Mesenchymal stem cell (in vitro differentiated cells and primary cell): ENCODE measurements around the gene KCNH5. TPM values are rescaled to one million over a fixed set of nuclear protein-coding genes. Genes with fewer than 3 reads are reported as not detected.
A peak's percentile ranks its signal among the peaks of the same experiment; 100 is the strongest.

ENCODE experiments used
- DNase-seq: peaks from one replicate; pipeline ENCODE4 v3.0.0-alpha.2; 2013
- H2AFZ ChIP-seq: one replicate; pipeline ENCODE4 v1.6.1; 2013; ENCODE audit warnings: low read depth, mild to moderate bottlenecking, control low read depth, inconsistent platforms, low read length, moderate library complexity
- H2AK5ac ChIP-seq: 2 replicates; pipeline ENCODE4 v1.6.1; 2013; ENCODE audit warnings: low read length, moderate library complexity, mild to moderate bottlenecking, inconsistent platforms; ENCODE audit not compliant: severe bottlenecking
- H2BK120ac ChIP-seq: one replicate; pipeline ENCODE4 v1.6.1; 2013; ENCODE audit warnings: low read depth, mild to moderate bottlenecking, inconsistent platforms, low read length, moderate library complexity
- H2BK12ac ChIP-seq, 2 experiments: one replicate each; pipeline ENCODE4 v1.6.1; 2013; ENCODE audit warnings: inconsistent platforms in 2 of 2, low read length in 2 of 2, mild to moderate bottlenecking in 2 of 2, moderate library complexity in 2 of 2, control low read depth in 1 of 2
- H2BK15ac ChIP-seq: one replicate; pipeline ENCODE4 v1.6.1; 2013; ENCODE audit warnings: mild to moderate bottlenecking, low read depth, inconsistent platforms; ENCODE audit not compliant: poor library complexity, severe bottlenecking
- H2BK5ac ChIP-seq: 2 replicates; pipeline ENCODE4 v1.6.1; 2013; ENCODE audit warnings: low read depth, mild to moderate bottlenecking, low read length, control low read depth, inconsistent platforms; ENCODE audit not compliant: poor library complexity, severe bottlenecking
- H3K14ac ChIP-seq, 2 experiments: one replicate each; pipeline ENCODE4 v1.6.1; 2013; ENCODE audit warnings: inconsistent platforms in 2 of 2, low read length in 2 of 2, control low read depth in 1 of 2, mild to moderate bottlenecking in 1 of 2, moderate library complexity in 1 of 2
- H3K18ac ChIP-seq, 2 experiments: one replicate each; pipeline ENCODE4 v1.6.1; 2013; ENCODE audit warnings: inconsistent platforms in 2 of 2, low read length in 2 of 2, control low read depth in 1 of 2, low read depth in 1 of 2, mild to moderate bottlenecking in 1 of 2
- H3K23ac ChIP-seq, 2 experiments: one replicate each; pipeline ENCODE4 v1.6.1; 2013; ENCODE audit warnings: inconsistent platforms in 2 of 2, low read length in 2 of 2, mild to moderate bottlenecking in 2 of 2, moderate library complexity in 2 of 2, control low read depth in 1 of 2
- H3K27ac ChIP-seq: 2 replicates; pipeline ENCODE4 v1.5.1; 2013; ENCODE audit warnings: mild to moderate bottlenecking, moderate library complexity, low read length, control low read depth, inconsistent platforms; ENCODE audit not compliant: poor library complexity, severe bottlenecking
- H3K27me3 ChIP-seq, 2 experiments: 2 replicates each; pipeline versions ENCODE4 v1.6.1 to v1.7.0; 2013; ENCODE audit warnings: low read length in 2 of 2, mild to moderate bottlenecking in 2 of 2, moderate library complexity in 2 of 2, control low read depth in 1 of 2, inconsistent platforms in 1 of 2; ENCODE audit not compliant: control insufficient read depth in 1 of 2, insufficient read depth in 1 of 2
- H3K36me3 ChIP-seq, 2 experiments: 2 replicates each; pipeline versions ENCODE4 v1.6.1 to v1.7.0; 2013; ENCODE audit warnings: low read length in 2 of 2, control low read depth in 1 of 2, inconsistent platforms in 1 of 2, low read depth in 1 of 2, mild to moderate bottlenecking in 1 of 2; ENCODE audit not compliant: insufficient read depth in 2 of 2, control insufficient read depth in 1 of 2
- H3K4ac ChIP-seq, 2 experiments: one replicate each; pipeline ENCODE4 v1.6.1; 2013; ENCODE audit warnings: inconsistent platforms in 2 of 2, low read length in 2 of 2, mild to moderate bottlenecking in 2 of 2, moderate library complexity in 2 of 2, control low read depth in 1 of 2, low read depth in 1 of 2
- H3K4me1 ChIP-seq: 2 replicates; pipeline ENCODE4 v1.6.1; 2013; ENCODE audit warnings: low read depth, low read length, control low read depth; ENCODE audit not compliant: control insufficient read depth, insufficient read depth
- H3K4me2 ChIP-seq: 2 replicates; pipeline ENCODE4 v1.6.1; 2013; ENCODE audit warnings: low read length, mild to moderate bottlenecking, inconsistent platforms; ENCODE audit not compliant: poor library complexity, severe bottlenecking
- H3K4me3 ChIP-seq, 2 experiments: 2 replicates each; pipeline versions ENCODE4 v1.5.1 to v1.7.0; 2013; ENCODE audit warnings: low read length in 2 of 2, mild to moderate bottlenecking in 2 of 2, control low read depth in 1 of 2, low read depth in 1 of 2; ENCODE audit not compliant: insufficient read depth in 1 of 2
- H3K79me1 ChIP-seq: replicated peaks from 2 replicates; pipeline ENCODE4 v1.6.1; 2013; ENCODE audit warnings: mild to moderate bottlenecking, control low read depth, low read length, inconsistent platforms; ENCODE audit not compliant: poor library complexity, severe bottlenecking
- H3K9ac ChIP-seq: 2 replicates; pipeline ENCODE4 v1.7.0; 2013; ENCODE audit warnings: mild to moderate bottlenecking, low read length, moderate library complexity
- H3K9me3 ChIP-seq: 2 replicates; pipeline ENCODE4 v1.7.0; 2013; ENCODE audit warnings: mild to moderate bottlenecking, low read length; ENCODE audit not compliant: control insufficient read depth
- H4K8ac ChIP-seq: one replicate; pipeline ENCODE4 v1.6.1; 2013; ENCODE audit warnings: inconsistent platforms, mild to moderate bottlenecking, low read length, moderate library complexity
- H4K91ac ChIP-seq: one replicate; pipeline ENCODE4 v1.6.1; 2013; ENCODE audit warnings: mild to moderate bottlenecking, low read length, inconsistent platforms
- WGBS: methylation state at CpG from one replicate; pipeline ENCODE4 v1.1.7; 2013; ENCODE audit warnings: mixed read lengths; 5-methylcytosine and 5-hydroxymethylcytosine counted together
- polyA plus RNA-seq, 2 experiments: library from polyadenylated mRNA; stranded (reverse); fragments of 200-250 nt; gene quantifications; one replicate each; pipeline ENCODE4 v1.2.3, GENCODE V29; 2013

Gene KCNH5
- polyA plus RNA-seq (2013, experiment 1 of 2) = not detected
- 0.01 TPM for polyA plus RNA-seq (2013, experiment 2 of 2)

GRCh38 chr14:63045234-63045611 lies at the start of gene KCNH5:
TSS of gene KCNH5 (minus strand) at chr14:63045458. CDS start at chr14:63045186, 272 bp downstream.
- Histone ChIP-seq H3K14ac (no peak within 1 kb of the TSS), H4K91ac (no peak within 1 kb of the TSS), H2BK12ac (no peak within 1 kb of the TSS), H3K18ac (no peak within 1 kb of the TSS), H3K9ac (no peak within 1 kb of the TSS), H3K4me3 (peak within 1 kb of the TSS; percentile 44 to 70), H3K36me3 (no peaks in the 10 kb centered on the region), H3K27me3 (peaks cover 51 to 58% of the 10 kb centered on the region in 2 experiments), H3K79me1 (no peaks in the 10 kb centered on the region), H2AK5ac (no peak within 1 kb of the TSS), H2BK120ac (no peak within 1 kb of the TSS), H4K8ac (no peak within 1 kb of the TSS), H3K27ac (no peak within 1 kb of the TSS), H3K9me3 (no peaks in the 10 kb centered on the region), H3K4ac (no peak within 1 kb of the TSS), H3K4me2 (peak within 1 kb of the TSS; percentile 86), H2BK5ac (no peak within 1 kb of the TSS), H3K4me1 (peaks cover 12% of the 10 kb centered on the region), H2AFZ (peak within 1 kb of the TSS; percentile 61), H3K23ac (peak within 1 kb of the TSS in 1 of 2 experiments; percentile 83), H2BK15ac (no peak within 1 kb of the TSS)
- 0% methylated on average over 18 of the region's 35 CpGs for WGBS
- peak; percentile 44 for DNase-seq

- Histone ChIP-seq H4K91ac (no peak overlapping the region), H3K9ac (no peak overlapping the region), H3K14ac (no peak overlapping the region), H3K4me1 (no peaks in the 10 kb centered on the region), H3K18ac (no peak overlapping the region), H2BK120ac (no peak overlapping the region), H3K27ac (no peak overlapping the region), H2BK5ac (no peak overlapping the region), H2AK5ac (no peak overlapping the region), H3K4ac (no peak overlapping the region), H2BK12ac (no peak overlapping the region), H2BK15ac (no peak overlapping the region), H3K27me3 (no peaks in the 10 kb centered on the region), H3K4me3 (no peak overlapping the region), H3K23ac (no peak overlapping the region), H3K9me3 (no peaks in the 10 kb centered on the region), H3K36me3 (no peaks in the 10 kb centered on the region), H3K4me2 (no peak overlapping the region), H2AFZ (no peak overlapping the region), H4K8ac (no peak overlapping the region), H3K79me1 (no peaks in the 10 kb centered on the region)
- no peak for DNase-seq
- WGBS = 65% methylated on average over 3 of the region's 5 CpGs
These were observed 46.2 kb upstream of the KCNH5 start for GRCh38 chr14:63091394-63091996.

GRCh38 chr14:63088865-63089264 lies 43.6 kb upstream of the KCNH5 start:
- Histone ChIP-seq H3K14ac (no peak overlapping the region), H3K4me3 (no peak overlapping the region), H2BK5ac (no peak overlapping the region), H3K27ac (no peak overlapping the region), H2BK15ac (no peak overlapping the region), H3K27me3 (no peaks in the 10 kb centered on the region), H3K9me3 (peaks cover 3% of the 10 kb centered on the region), H2BK12ac (no peak overlapping the region), H3K79me1 (no peaks in the 10 kb centered on the region), H3K4ac (no peak overlapping the region), H2BK120ac (no peak overlapping the region), H4K91ac (no peak overlapping the region), H2AK5ac (no peak overlapping the region), H3K4me2 (no peak overlapping the region), H2AFZ (no peak overlapping the region), H4K8ac (no peak overlapping the region), H3K36me3 (no peaks in the 10 kb centered on the region), H3K9ac (no peak overlapping the region), H3K4me1 (no peaks in the 10 kb centered on the region), H3K18ac (no peak overlapping the region), H3K23ac (no peak overlapping the region)
- WGBS = 59% methylated on average over 2 of the region's 2 CpGs
- DNase-seq = no peak

GRCh38 chr14:63078569-63078968 lies 33.3 kb upstream of the KCNH5 start:
- Histone ChIP-seq H4K91ac (no peak overlapping the region), H2BK5ac (no peak overlapping the region), H3K4me3 (no peak overlapping the region), H3K4me2 (no peak overlapping the region), H3K18ac (no peak overlapping the region), H3K9ac (no peak overlapping the region), H2BK120ac (no peak overlapping the region), H3K27ac (no peak overlapping the region), H3K79me1 (no peaks in the 10 kb centered on the region), H2AFZ (no peak overlapping the region), H2AK5ac (no peak overlapping the region), H3K23ac (no peak overlapping the region), H4K8ac (no peak overlapping the region), H3K9me3 (peaks cover 11% of the 10 kb centered on the region), H3K27me3 (no peaks in the 10 kb centered on the region), H2BK12ac (no peak overlapping the region), H3K4ac (no peak overlapping the region), H2BK15ac (no peak overlapping the region), H3K36me3 (no peaks in the 10 kb centered on the region), H3K14ac (no peak overlapping the region), H3K4me1 (no peaks in the 10 kb centered on the region)
- WGBS = 50% methylated on average over 1 of the region's 1 CpG
- no peak for DNase-seq
